ENCODE data around the gene RAD50.
"Not testable (repeated sequence)": the region's sequence is repeated elsewhere in the genome, so short reads cannot be mapped to it uniquely, and the experiment has no call there.

Gene RAD50

DNA sequence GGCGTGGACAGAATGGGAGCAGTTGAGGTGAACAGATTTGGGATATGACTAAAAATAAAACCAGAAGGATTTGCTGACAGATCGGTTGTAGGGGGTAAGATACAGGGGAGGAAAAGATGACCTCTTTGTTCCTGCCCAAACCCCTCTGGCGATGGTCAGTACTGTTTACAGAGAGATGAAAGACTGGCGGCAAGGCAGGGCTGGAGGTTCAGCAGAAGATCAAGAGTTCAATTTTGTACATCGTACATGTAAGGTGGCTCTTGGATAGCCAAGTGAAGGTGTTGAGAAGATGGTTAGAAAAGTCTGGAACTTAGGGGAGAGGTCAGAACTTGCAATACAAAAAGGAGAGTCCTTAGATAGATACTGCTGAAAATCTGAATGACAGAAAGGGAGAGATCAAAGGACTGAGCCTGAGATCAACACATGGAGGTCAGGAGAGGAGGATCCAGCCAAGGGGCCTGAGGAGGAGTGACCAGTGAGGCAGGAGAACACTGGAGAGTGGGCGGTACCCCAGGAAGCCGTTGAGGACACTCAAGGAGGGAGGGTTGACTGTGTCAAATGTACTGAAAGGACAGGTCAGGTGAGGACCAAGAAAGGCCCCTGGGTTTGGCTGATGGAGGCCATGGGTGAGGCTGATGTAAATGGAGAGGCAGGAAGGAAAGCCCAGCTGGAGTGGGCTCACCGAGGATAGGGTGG, 124.2 kb downstream of the RAD50 start:
- no peaks in the 10 kb centered on the region for H3K9me3 Mint-ChIP-seq
- H3K4me3 Mint-ChIP-seq, result no peak overlapping the region
- peak; percentile 59 for ATAC-seq
- no peaks in the 10 kb centered on the region for H3K27me3 Mint-ChIP-seq
- H3K36me3 Mint-ChIP-seq, result no peaks in the 10 kb centered on the region
- H3K4me1 Mint-ChIP-seq, result peaks cover 12% of the 10 kb centered on the region
- peak overlapping the region; percentile 1 for H3K27ac Mint-ChIP-seq

DNA sequence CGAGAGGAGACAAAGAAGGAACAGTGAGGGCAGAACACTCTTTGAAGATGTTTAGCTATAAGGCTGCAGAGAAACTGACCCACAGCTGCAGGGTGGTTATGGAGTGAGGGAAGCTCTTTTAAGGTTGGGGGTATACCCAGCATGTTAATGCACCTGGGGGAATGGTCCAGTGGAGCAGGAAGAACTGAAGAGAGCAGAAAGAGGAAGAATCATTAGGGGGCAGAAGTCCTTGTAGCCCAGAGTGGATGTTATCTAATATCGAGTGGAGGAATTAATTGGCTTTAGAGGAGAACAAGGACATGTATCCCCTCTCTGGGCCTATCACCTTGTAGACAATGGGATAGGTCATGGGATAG, 124.7 kb downstream of the RAD50 start:
- peaks cover 12% of the 10 kb centered on the region for H3K4me1 Mint-ChIP-seq
- no peak for ATAC-seq
- H3K4me3 Mint-ChIP-seq, result no peak overlapping the region
- no peaks in the 10 kb centered on the region for H3K27me3 Mint-ChIP-seq
- H3K27ac Mint-ChIP-seq, result peak overlapping the region; percentile 1
- H3K36me3 Mint-ChIP-seq, result no peaks in the 10 kb centered on the region
- no peaks in the 10 kb centered on the region for H3K9me3 Mint-ChIP-seq

DNA sequence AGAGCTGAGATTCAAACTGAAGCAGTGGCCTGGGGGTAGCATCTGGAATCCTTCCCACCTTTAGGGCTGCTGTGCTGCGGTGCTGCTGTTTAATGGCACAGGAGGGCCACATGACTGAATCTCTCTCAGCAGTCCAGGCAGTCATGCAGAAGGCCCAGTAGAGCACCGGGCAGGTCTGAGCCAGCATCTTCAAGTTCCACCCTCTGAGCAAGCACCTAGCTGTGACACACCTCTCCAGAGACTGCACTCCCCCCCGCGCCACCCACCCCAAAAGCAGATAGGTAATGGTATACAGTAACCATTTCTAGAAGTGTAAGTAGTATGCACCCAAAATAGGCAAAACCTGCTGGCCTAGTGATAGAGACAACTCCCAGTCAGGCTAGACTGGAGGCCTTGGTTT, 125.2 kb downstream of the RAD50 start:
- Mint-ChIP-seq H3K27me3 (no peaks in the 10 kb centered on the region), H3K4me3 (no peak overlapping the region), H3K36me3 (no peaks in the 10 kb centered on the region), H3K4me1 (peaks cover 12% of the 10 kb centered on the region), H3K27ac (no peak overlapping the region), H3K9me3 (no peaks in the 10 kb centered on the region)
- no peak for ATAC-seq

DNA sequence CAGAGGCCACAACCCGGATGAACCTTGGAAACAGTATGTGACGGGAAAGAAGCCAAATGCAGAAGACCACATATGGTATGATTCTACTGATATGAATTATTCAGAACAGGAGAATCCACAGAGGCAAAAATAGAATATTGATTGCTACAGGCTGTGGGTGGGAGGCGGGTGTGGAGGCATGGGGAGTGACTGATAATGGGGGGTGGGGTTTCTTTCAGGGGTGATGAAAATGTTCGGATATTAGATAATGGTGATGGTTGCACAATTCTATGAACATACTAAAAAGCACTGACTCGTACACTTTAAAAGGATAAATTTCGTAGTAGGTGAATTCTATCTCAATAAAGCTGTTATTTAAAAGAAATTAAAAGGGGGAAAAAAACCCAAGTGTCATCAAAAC, 127.7 kb downstream of the RAD50 start:
- H3K9me3 Mint-ChIP-seq, result no peaks in the 10 kb centered on the region
- peaks cover 6% of the 10 kb centered on the region for H3K36me3 Mint-ChIP-seq
- no peaks in the 10 kb centered on the region for H3K27me3 Mint-ChIP-seq
- H3K4me1 Mint-ChIP-seq, result peaks cover 17% of the 10 kb centered on the region
- H3K27ac Mint-ChIP-seq, result no peak overlapping the region
- ATAC-seq, result no peak
- H3K4me3 Mint-ChIP-seq, result no peak overlapping the region

DNA sequence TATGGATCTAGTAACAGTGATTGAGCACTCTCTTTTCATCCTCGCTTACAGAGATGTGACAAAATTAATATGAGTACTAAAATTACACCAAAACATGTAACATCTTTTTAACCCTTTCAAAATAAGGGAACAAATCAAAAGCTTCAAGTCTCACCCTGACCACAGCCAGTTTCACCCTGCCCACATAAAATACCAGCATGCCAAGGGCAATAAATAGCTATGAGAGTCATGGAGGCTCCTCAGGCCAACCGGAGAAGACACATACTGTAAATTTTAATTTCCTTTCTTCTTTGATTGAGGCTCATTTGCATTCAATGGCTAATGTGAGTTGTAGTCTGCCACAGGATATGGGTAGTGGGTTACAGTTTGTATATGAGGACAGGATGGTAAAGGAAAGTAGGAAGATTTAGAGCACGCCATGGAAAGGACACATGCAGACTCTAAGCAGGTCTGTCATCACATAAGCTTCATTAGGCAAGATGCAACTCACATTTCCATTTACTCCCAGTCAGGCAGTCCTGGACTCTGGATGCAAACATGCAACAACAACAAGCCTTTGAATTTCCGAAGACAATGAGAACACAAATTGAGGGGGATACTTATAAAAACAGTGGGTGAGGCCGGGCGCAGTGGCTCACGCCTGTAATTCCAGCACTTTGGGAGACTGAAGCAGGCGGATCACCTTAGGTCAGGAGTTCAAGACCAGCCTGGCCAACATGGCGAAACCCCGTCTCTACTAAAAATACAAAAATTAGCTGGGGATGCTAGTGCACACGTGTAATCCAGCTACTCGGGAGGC, 128.3 kb downstream of the RAD50 start:
- no peak overlapping the region for H3K4me3 Mint-ChIP-seq
- H3K27ac Mint-ChIP-seq, result no peak overlapping the region
- ATAC-seq, result no peak
- H3K4me1 Mint-ChIP-seq, result peaks cover 17% of the 10 kb centered on the region
- H3K36me3 Mint-ChIP-seq, result peaks cover 6% of the 10 kb centered on the region
- no peaks in the 10 kb centered on the region for H3K9me3 Mint-ChIP-seq
- no peaks in the 10 kb centered on the region for H3K27me3 Mint-ChIP-seq

DNA sequence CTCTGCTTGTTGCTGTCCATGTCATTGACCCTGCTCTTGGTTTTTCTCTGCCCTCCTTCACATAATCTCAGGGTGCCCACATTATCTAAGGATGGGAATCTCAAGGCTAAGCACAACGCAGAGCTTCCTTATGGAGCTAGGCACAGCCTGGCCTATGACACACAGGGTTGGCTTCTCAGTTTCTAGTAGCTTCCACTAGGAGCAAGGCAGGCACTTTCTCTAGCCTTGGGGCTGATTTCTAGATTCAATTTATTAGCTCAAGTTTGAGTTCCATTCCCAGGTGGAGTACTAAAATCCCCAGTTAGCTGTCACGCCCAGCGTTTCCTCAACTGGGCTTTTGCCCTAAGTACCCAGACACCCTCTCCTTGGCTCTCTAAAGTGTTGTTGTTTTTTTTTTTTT, 129.4 kb downstream of the RAD50 start:
- ATAC-seq, result no peak
- Mint-ChIP-seq H3K27me3 (no peaks in the 10 kb centered on the region), H3K4me1 (peaks cover 12% of the 10 kb centered on the region), H3K4me3 (no peak overlapping the region), H3K9me3 (no peaks in the 10 kb centered on the region), H3K36me3 (peaks cover 6% of the 10 kb centered on the region), H3K27ac (no peak overlapping the region)

DNA sequence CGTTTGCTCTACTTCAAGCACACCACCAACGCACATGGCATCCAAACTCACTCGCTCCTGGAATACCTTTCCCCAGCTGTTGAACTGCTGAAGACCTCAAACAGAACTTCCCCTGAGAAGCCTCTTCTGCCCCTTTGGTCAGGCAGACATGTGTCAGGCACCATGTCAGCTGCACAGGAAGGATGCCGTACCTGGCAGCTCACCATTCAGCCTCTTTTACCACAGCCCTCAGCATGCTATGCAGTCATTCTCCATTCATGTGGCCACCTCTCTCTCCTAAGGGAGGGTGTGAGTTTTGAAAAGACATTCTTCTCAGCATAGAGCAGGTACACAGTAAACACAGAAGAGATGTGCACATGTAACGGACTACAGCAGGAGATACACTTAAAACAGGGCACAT, 131.2 kb downstream of the RAD50 start:
- Mint-ChIP-seq H3K4me1 (peaks cover 6% of the 10 kb centered on the region), H3K27ac (no peak overlapping the region), H3K27me3 (no peaks in the 10 kb centered on the region), H3K4me3 (no peak overlapping the region), H3K36me3 (peaks cover 12% of the 10 kb centered on the region), H3K9me3 (peaks cover 3% of the 10 kb centered on the region)
- no peak for ATAC-seq

DNA sequence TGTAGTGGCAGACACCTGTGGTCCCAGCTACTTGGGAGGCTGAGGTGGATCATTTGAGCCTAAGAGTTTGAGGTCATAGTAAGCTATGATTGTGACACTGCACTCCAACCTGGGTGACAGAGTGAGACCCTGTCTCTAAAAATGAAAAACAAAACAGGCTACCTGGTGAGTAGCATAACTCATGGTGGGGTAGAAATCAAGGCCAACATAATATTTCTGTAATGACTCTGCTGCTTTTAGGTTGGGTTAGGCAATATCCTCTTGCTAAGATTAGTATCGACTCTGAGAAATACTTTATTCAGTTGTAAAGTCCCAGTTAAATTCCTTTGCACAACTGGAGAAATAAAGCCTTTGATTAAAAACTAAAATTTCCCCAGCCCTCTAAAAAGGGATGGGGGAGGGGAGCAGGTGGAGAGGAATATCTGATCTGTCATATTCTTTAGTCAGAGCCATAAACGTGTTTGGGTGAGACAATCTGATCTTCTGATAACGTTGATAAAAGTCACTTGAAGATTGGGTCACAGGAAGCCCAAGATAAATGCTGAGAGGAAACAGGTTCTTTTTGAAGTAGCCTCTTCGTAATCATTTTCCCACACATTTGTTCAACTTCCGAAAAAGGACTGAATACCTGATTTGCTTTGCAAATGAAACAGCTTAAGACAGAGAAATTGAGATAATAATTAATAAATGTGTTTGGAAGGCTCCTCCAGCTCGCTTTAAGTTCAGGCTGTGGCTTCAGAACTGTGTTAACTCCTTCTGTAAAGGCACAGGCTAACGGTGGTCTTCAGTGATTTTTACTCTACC, 132.0 kb downstream of the RAD50 start:
- peaks cover 12% of the 10 kb centered on the region for H3K36me3 Mint-ChIP-seq
- ATAC-seq, result no peak
- no peaks in the 10 kb centered on the region for H3K27me3 Mint-ChIP-seq
- H3K27ac Mint-ChIP-seq, result no peak overlapping the region
- peaks cover 3% of the 10 kb centered on the region for H3K9me3 Mint-ChIP-seq
- peaks cover 6% of the 10 kb centered on the region for H3K4me1 Mint-ChIP-seq
- H3K4me3 Mint-ChIP-seq, result no peak overlapping the region

DNA sequence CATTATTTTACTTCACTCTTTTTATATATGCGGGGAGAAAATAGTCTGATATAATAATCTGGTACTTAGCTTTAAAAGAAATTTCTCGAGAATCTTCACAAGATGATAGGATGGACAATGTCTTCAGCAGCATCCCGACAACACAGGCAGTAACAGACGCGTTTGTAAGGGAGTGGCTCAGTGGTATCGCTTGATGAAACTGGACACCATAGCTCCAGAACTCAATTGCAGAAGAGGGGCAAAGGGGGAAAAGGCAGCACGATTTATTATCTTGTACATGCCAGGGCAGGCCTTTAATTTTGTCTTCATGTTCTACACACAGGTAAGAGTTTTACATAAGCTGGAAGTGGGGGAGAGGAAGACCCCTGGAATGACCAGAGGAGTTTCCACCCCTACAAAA, 132.7 kb downstream of the RAD50 start:
- peaks cover 3% of the 10 kb centered on the region for H3K9me3 Mint-ChIP-seq
- H3K4me1 Mint-ChIP-seq, result peaks cover 6% of the 10 kb centered on the region
- no peaks in the 10 kb centered on the region for H3K27me3 Mint-ChIP-seq
- no peak for ATAC-seq
- no peak overlapping the region for H3K27ac Mint-ChIP-seq
- peaks cover 12% of the 10 kb centered on the region for H3K36me3 Mint-ChIP-seq
- no peak overlapping the region for H3K4me3 Mint-ChIP-seq

DNA sequence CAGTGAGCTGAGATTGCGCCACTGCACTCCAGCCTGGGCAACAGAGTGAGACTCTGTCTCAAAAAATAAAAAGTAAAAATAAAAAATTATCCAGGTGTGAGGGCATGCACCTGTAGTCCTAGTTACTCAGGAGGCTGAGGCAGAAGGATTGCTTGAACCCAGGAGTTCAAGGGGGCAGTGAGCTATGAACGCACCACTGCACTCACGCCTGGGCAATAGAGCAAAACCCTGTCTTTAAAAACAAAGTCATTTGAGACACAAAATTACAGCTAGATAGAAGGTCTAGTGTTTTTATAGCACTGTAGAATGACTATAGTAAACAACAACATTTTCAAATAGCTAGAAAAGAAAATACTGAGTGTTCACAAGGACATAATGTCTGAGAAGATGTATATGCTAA, 133.4 kb downstream of the RAD50 start:
- no peaks in the 10 kb centered on the region for H3K27me3 Mint-ChIP-seq
- peaks cover 6% of the 10 kb centered on the region for H3K4me1 Mint-ChIP-seq
- no peak for ATAC-seq
- H3K36me3 Mint-ChIP-seq, result peaks cover 12% of the 10 kb centered on the region
- H3K4me3 Mint-ChIP-seq, result no peak overlapping the region
- H3K9me3 Mint-ChIP-seq, result peaks cover 3% of the 10 kb centered on the region
- H3K27ac Mint-ChIP-seq, result no peak overlapping the region

DNA sequence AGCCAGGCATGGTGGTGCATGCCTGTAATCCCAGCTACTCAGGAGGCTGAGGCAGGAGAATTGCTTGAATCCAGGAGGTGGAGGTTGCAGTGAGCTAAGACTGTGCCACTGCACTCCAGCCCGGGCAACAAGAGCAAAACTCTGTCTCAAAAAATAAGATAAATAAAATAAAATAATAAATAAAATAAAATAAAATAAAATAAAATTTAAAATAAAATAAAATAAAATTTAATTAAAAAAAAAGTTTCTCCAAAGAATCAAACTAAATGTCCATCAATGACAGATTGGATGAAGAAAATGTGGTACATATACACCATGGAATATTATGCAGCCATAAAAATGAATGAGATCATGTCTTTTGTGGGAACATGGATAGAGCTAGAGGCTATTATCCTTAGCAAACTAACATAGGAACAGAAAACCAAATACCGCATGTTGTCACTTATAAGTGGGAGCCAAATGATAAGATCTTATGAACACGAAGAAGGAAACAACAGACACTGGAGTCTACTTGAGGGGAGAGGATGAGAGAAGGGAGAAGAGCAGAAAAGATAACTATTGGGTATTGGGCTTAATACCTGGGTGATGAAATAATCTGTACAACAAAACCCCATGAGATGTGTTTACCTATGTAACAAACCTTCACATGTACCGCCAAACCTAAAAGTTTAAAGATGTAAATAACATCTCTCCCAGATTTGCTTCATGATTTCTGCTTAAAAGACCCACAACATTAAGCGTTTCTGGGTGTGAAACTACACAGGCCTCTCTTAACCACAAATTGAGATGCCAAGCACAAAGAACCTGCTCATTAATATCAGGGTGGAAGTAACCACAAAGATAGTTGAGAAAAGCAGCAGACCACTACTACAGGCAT, 135.2 kb downstream of the RAD50 start:
- H3K36me3 Mint-ChIP-seq, result peaks cover 12% of the 10 kb centered on the region

DNA sequence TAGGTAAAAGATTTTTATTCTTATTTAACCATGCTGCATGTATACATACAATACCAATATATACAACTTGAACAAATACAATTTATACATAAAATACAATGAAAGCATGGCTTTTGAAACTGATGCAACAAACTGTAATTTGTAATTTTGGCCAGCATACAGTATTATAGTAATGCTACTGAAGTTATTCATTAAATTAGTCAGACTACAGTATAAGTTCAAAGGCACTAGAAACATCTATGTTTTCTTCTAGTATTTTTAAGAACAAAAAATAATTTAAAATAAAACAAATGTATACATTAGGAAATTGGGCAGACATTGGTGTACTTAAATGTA, 135.8 kb downstream of the RAD50 start:
- H3K9me3 Mint-ChIP-seq, result peaks cover 3% of the 10 kb centered on the region
- H3K27ac Mint-ChIP-seq, result no peak overlapping the region
- peaks cover 6% of the 10 kb centered on the region for H3K4me1 Mint-ChIP-seq
- H3K27me3 Mint-ChIP-seq, result no peaks in the 10 kb centered on the region
- H3K4me3 Mint-ChIP-seq, result no peak overlapping the region
- ATAC-seq, result no peak
- H3K36me3 Mint-ChIP-seq, result peaks cover 16% of the 10 kb centered on the region

More for the DNA sequence above, 135.2 kb downstream of the RAD50 start:
- H3K27ac Mint-ChIP-seq, H3K27me3 Mint-ChIP-seq, H3K4me3 Mint-ChIP-seq, ATAC-seq, H3K9me3 Mint-ChIP-seq, H3K4me1 Mint-ChIP-seq: not testable (repeated sequence)
